Smooth muscle cell (in vitro differentiated cells): ENCODE data around the gene LILRA5. TPM values are rescaled to one million over a fixed set of nuclear protein-coding genes. Genes with fewer than 3 reads are reported as not detected.

Experiments used
- DNase-seq: peaks from one replicate; lab custom pipeline; 2025; ENCODE audit not compliant: unreplicated experiment; lab: John Stamatoyannopoulos, UW
- H2AFZ ChIP-seq: fragments of 200-600 bp; sonication (generic); 2 replicates; pipeline ENCODE4 v1.6.0; 2016; ENCODE audit warnings: antibody characterized with exemption, low read depth, mild to moderate bottlenecking
- H3F3A ChIP-seq: fragments of 200-600 bp; sonication (generic); 2 replicates; pipeline ENCODE4 v1.6.0; 2017; ENCODE audit warnings: antibody characterized with exemption, low read depth
- H3K27ac ChIP-seq: fragments of 200-600 bp; sonication (generic); 2 replicates; pipeline ENCODE4 v1.5.1; 2016; ENCODE audit warnings: low read depth, mild to moderate bottlenecking
- H3K27me3 ChIP-seq: fragments of 200-600 bp; sonication (generic); 2 replicates; pipeline ENCODE4 v1.6.1; 2016; ENCODE audit warnings: low read depth, mild to moderate bottlenecking
- H3K36me3 ChIP-seq: fragments of 200-600 bp; sonication (generic); 2 replicates; pipeline ENCODE4 v1.5.1; 2016; ENCODE audit warnings: low read depth
- H3K4me1 ChIP-seq: fragments of 200-600 bp; sonication (generic); 2 replicates; pipeline ENCODE4 v1.5.1; 2016; ENCODE audit warnings: low read depth
- H3K4me2 ChIP-seq: fragments of 200-600 bp; sonication (generic); 2 replicates; pipeline ENCODE4 v1.6.0; 2016; ENCODE audit warnings: mild to moderate bottlenecking
- H3K4me3 ChIP-seq: fragments of 200-600 bp; sonication (generic); 2 replicates; pipeline ENCODE4 v1.5.1; 2016; ENCODE audit warnings: mild to moderate bottlenecking
- H3K79me2 ChIP-seq: fragments of 200-600 bp; sonication (generic); 2 replicates; pipeline ENCODE4 v1.6.0; 2016; ENCODE audit warnings: low read depth, mild to moderate bottlenecking
- H3K9ac ChIP-seq: fragments of 200-600 bp; sonication (generic); 2 replicates; pipeline ENCODE4 v1.6.0; 2016; ENCODE audit warnings: low read depth
- H3K9me3 ChIP-seq: fragments of 200-600 bp; sonication (generic); replicated peaks from 2 replicates; pipeline ENCODE4 v1.5.1; 2016; ENCODE audit warnings: low read depth
- H4K20me1 ChIP-seq: fragments of 200-600 bp; sonication (generic); 2 replicates; pipeline ENCODE4 v1.6.0; 2016; ENCODE audit warnings: low read depth
- WGBS: methylation state at CpG from one replicate; pipeline ENCODE4 v1.1.7; 2016; ENCODE audit warnings: low lambda C conversion rate; 5-methylcytosine and 5-hydroxymethylcytosine counted together
- polyA plus RNA-seq: library from polyadenylated mRNA; unstranded; fragments of >200 nt; fragmentation: Nextera tagmentation; extraction: Ambion mirVana; gene quantifications from 2 replicates; pipeline ENCODE4 v1.2.1, GENCODE V29; 2016
- total RNA-seq: library from RNA; depleted of rRNA; stranded (reverse); fragments of >200 nt; gene quantifications from 2 replicates; pipeline ENCODE4 v1.2.3, GENCODE V29; 2014
- TF ChIP-seq, protein P1 (sequence below): fragments of 200-600 bp; sonication (generic); IDR thresholded peaks from 2 replicates; pipeline ENCODE4 v1.5.1; 2017; ENCODE audit warnings: borderline replicate concordance, mild to moderate bottlenecking, antibody characterized with exemption; ENCODE audit not compliant: insufficient read depth, poor library complexity, severe bottlenecking

Gene LILRA5
- total and polyA plus RNA-seq, 2 experiments from 2014 or later: not detected

DNA sequence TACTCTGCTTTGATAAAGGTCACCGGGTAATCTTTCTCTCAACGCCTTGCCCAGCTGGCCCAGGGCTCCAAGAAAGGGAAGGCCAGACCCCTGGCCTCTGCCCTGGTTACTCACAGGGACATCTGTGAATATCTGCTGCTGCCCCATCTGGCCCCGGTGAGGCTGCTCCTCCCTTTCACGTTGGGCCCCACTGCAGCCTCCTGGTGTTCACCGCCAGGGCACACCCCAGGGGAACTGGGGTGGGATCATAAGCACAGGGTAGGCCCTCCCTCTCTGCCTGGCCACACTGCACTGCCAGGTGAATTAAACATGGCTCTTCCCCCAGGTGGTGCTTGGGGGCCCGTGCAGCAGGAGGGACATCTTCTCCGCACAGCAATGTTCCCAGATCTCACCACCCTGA, 39.1 kb upstream of the LILRA5 start:
- Histone ChIP-seq H3K4me2 (no peak overlapping the region), H3K4me3 (no peak overlapping the region), H3F3A (no peaks in the 10 kb centered on the region), H4K20me1 (no peaks in the 10 kb centered on the region), H3K27ac (no peak overlapping the region), H3K79me2 (no peaks in the 10 kb centered on the region), H3K27me3 (no peaks in the 10 kb centered on the region), H3K9ac (no peak overlapping the region), H2AFZ (no peak overlapping the region), H3K9me3 (no peaks in the 10 kb centered on the region), H3K36me3 (no peaks in the 10 kb centered on the region), H3K4me1 (no peaks in the 10 kb centered on the region)
- no peak for DNase-seq
- WGBS: 86% methylated on average over 7 of the region's 7 CpGs
- TF ChIP-seq, protein P1, sequence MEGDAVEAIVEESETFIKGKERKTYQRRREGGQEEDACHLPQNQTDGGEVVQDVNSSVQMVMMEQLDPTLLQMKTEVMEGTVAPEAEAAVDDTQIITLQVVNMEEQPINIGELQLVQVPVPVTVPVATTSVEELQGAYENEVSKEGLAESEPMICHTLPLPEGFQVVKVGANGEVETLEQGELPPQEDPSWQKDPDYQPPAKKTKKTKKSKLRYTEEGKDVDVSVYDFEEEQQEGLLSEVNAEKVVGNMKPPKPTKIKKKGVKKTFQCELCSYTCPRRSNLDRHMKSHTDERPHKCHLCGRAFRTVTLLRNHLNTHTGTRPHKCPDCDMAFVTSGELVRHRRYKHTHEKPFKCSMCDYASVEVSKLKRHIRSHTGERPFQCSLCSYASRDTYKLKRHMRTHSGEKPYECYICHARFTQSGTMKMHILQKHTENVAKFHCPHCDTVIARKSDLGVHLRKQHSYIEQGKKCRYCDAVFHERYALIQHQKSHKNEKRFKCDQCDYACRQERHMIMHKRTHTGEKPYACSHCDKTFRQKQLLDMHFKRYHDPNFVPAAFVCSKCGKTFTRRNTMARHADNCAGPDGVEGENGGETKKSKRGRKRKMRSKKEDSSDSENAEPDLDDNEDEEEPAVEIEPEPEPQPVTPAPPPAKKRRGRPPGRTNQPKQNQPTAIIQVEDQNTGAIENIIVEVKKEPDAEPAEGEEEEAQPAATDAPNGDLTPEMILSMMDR: no peak

DNA sequence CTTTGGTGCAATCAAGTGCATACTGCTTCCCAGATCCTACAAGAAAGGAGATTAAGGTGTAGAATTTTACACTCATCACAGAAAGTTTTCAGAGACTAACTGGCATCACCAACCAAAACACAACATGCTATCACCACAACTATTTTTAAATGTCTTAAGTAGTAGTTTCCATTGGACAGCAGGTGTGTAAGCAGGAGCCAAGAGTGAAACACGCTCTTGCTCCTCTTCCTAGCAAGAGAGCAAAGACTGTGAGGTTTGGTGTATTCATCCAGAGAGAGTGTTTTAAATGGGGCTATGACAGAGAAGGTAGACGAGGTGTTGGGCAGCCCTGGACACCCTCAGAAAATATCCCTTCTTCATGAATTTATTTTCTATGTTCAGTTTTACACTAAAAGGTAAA, 38.5 kb upstream of the LILRA5 start:
- WGBS: 47% methylated on average over 2 of the region's 2 CpGs

DNA sequence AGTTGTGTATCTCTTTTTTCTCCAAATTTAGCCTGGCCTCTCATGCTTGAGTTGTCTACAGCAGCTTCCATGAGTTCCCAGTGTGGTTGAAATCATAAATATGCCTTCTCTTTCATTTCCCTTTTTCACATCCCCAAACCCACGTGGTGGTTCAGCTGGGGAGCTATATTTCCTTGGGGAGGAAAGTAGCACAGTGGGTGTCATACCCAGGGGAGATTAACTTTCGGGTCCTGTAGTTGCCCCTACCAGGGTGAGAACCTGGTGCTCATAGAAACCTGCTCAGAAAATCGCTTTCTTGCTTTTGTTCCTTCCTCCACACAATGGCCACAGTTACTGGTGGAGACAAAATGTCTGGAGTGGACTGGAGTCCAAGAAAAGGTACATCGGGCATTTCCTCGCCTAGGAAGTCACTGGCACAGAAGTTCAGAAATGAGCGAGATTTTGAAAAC, 33.0 kb upstream of the LILRA5 start:
- Histone ChIP-seq H3K79me2 (no peaks in the 10 kb centered on the region), H3K36me3 (no peaks in the 10 kb centered on the region)
- WGBS: 80% methylated on average over 6 of the region's 6 CpGs

More for the DNA sequence above, 38.5 kb upstream of the LILRA5 start:
- DNase-seq: no peak
- no peaks in the 10 kb centered on the region for H3K36me3 ChIP-seq
- no peak overlapping the region for H3K9ac ChIP-seq
- no peak overlapping the region for H3K27ac ChIP-seq
- H2AFZ ChIP-seq: no peak overlapping the region
- TF ChIP-seq, protein P1: no peak
- no peaks in the 10 kb centered on the region for H3K79me2 ChIP-seq
- H3K9me3 ChIP-seq: no peaks in the 10 kb centered on the region
- H3K4me3 ChIP-seq: no peak overlapping the region
- no peaks in the 10 kb centered on the region for H3K27me3 ChIP-seq
- no peaks in the 10 kb centered on the region for H4K20me1 ChIP-seq
- H3K4me2 ChIP-seq: no peak overlapping the region
- H3K4me1 ChIP-seq: no peaks in the 10 kb centered on the region
- no peaks in the 10 kb centered on the region for H3F3A ChIP-seq

DNA sequence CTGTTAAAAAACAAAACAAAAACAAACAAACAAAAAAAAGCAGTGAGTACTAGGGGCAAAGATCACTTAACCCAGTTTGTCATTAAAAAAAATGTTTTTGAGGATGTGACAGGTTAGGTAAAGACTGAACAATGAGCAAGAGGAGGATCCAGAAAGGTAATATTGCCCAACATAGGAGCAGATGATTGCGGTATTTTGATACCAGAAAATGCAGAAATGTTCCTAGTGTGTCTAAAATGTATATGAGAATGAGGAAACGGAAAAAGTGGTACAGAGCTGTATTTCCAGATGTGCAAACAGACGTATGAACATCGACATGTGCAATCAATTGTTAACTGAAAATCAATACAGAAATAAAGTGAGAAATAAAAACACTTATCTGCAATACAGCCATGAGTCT, 30.9 kb upstream of the LILRA5 start:
- H3K36me3 ChIP-seq: no peaks in the 10 kb centered on the region
- H3K9ac ChIP-seq: no peak overlapping the region
- H3F3A ChIP-seq: no peaks in the 10 kb centered on the region
- no peak overlapping the region for H2AFZ ChIP-seq
- no peak overlapping the region for H3K27ac ChIP-seq
- no peaks in the 10 kb centered on the region for H4K20me1 ChIP-seq
- DNase-seq: no peak
- TF ChIP-seq, protein P1: no peak
- no peak overlapping the region for H3K4me2 ChIP-seq
- H3K27me3 ChIP-seq: no peaks in the 10 kb centered on the region
- no peak overlapping the region for H3K4me3 ChIP-seq
- WGBS: 85% methylated on average over 4 of the region's 4 CpGs
- H3K79me2 ChIP-seq: no peaks in the 10 kb centered on the region
- no peaks in the 10 kb centered on the region for H3K4me1 ChIP-seq
- no peaks in the 10 kb centered on the region for H3K9me3 ChIP-seq

More for the DNA sequence above, 33.0 kb upstream of the LILRA5 start:
- H3K4me2 ChIP-seq: no peak overlapping the region
- no peak for DNase-seq
- H3K4me1 ChIP-seq: no peaks in the 10 kb centered on the region
- no peak overlapping the region for H3K4me3 ChIP-seq
- H3F3A ChIP-seq: no peaks in the 10 kb centered on the region
- no peaks in the 10 kb centered on the region for H4K20me1 ChIP-seq
- H3K27me3 ChIP-seq: no peaks in the 10 kb centered on the region
- TF ChIP-seq, protein P1: no peak
- H3K9ac ChIP-seq: no peak overlapping the region
- no peaks in the 10 kb centered on the region for H3K9me3 ChIP-seq
- H2AFZ ChIP-seq: no peak overlapping the region
- H3K27ac ChIP-seq: no peak overlapping the region
